RWPE1 (cell line): ENCODE results near the gene PRSS33.

Experiments
- CTCF ChIA-PET: fragments of 350-600 bp; sonication (Branson Sonifier 250); formaldehyde crosslinking; extraction: SDS; loops from one replicate; lab custom pipeline; 2021; lab: Yijun Ruan, JAX
- POLR2A ChIA-PET: fragments of 400-600 bp; formaldehyde crosslinking; extraction: SDS; loops from one replicate; lab custom pipeline; 2020; ENCODE audit warnings: antibody characterized with exemption; ENCODE audit not compliant: low non-redundant PET; lab: Yijun Ruan, JAX
- DNase-seq: peaks from one replicate; pipeline ENCODE4 v3.0.0; 2012; ENCODE audit warnings: low spot score
- H3K27ac ChIP-seq: fragments of 450-650 bp; 2 replicates; pipeline ENCODE4 v1.5.1; 2017
- CTCF ChIP-seq: fragments of 450-650 bp; conservative IDR thresholded peaks from 2 replicates; pipeline ENCODE4 v1.5.1; 2017; ENCODE audit warnings: low read depth, mild to moderate bottlenecking

PRSS33 gene

GRCh38 chr16:2817340-2818271 is 30.2 kb upstream of the PRSS33 start:
- H3K27ac ChIP-seq, result peak overlapping the region; percentile 75
- ChIA-PET POLR2A (no interaction called here), CTCF (no interaction called here)
- no peak for DNase-seq
- 0 out of 2 replicates have a peak, but pooled peaks have one; percentile 25 for TF ChIP-seq CTCF

GRCh38 chr16:2816751-2817339 is 29.5 kb upstream of the PRSS33 start, which contains the start of gene PRSS21:
Gene PRSS21, plus strand, starts transcription at chr16:2817237. Its CDS starts 32 bp downstream, at chr16:2817269.
- DNase-seq, result peak; percentile 25
- ChIA-PET CTCF (no interaction called here), POLR2A (no interaction called here)
- H3K27ac ChIP-seq, result peak within 1 kb of the TSS; percentile 75
- TF ChIP-seq CTCF, result peak; percentile 66

- H3K27ac ChIP-seq, result no peak overlapping the region
- TF ChIP-seq CTCF, result no peak
- CTCF ChIA-PET, result no interaction called here
- no peak for DNase-seq
- POLR2A ChIA-PET, result no interaction called here
These were observed 28.0 kb upstream of the PRSS33 start for GRCh38 chr16:2815299-2815771.

- H3K27ac ChIP-seq, result no peak overlapping the region
- no peak for DNase-seq
- POLR2A ChIA-PET, result interaction anchor here (0.6 kb wide), 1 partner anchor 38 kb away, joined by 3 read pairs; the partner anchor contains the start of gene ELOB
- CTCF ChIA-PET, result no interaction called here
- no peak for TF ChIP-seq CTCF
These were observed 27.4 kb upstream of the PRSS33 start for GRCh38 chr16:2814551-2815298.

GRCh38 chr16:2813771-2814221 is 26.4 kb upstream of the PRSS33 start:
- DNase-seq, result no peak
- H3K27ac ChIP-seq, result no peak overlapping the region
- CTCF ChIA-PET, result no interaction called here
- POLR2A ChIA-PET, result interaction anchor here (0.6 kb wide), 1 partner anchor 37 kb away, joined by 3 read pairs; the partner anchor contains the start of gene ELOB
- no peak for TF ChIP-seq CTCF
